Fibroblast of peridontal ligament (primary cell): ENCODE data around the gene VN1R4.
"Not testable (repeated sequence)": the region's sequence is repeated elsewhere in the genome, so short reads cannot be mapped to it uniquely, and the experiment has no call there.

Experiments used
- DNase-seq: peaks from one replicate; pipeline ENCODE4 v3.0.0-alpha.2; 2010; ENCODE audit errors: extremely low read depth

VN1R4 gene, protein sequence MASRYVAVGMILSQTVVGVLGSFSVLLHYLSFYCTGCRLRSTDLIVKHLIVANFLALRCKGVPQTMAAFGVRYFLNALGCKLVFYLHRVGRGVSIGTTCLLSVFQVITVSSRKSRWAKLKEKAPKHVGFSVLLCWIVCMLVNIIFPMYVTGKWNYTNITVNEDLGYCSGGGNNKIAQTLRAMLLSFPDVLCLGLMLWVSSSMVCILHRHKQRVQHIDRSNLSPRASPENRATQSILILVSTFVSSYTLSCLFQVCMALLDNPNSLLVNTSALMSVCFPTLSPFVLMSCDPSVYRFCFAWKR

GRCh38 chr19:53267623-53268022 is at the start of gene VN1R4:
TSS of gene VN1R4 (minus strand) at chr19:53267723. CDS start at chr19:53267665, 58 bp downstream.
- not testable (repeated sequence) for DNase-seq

DNA sequence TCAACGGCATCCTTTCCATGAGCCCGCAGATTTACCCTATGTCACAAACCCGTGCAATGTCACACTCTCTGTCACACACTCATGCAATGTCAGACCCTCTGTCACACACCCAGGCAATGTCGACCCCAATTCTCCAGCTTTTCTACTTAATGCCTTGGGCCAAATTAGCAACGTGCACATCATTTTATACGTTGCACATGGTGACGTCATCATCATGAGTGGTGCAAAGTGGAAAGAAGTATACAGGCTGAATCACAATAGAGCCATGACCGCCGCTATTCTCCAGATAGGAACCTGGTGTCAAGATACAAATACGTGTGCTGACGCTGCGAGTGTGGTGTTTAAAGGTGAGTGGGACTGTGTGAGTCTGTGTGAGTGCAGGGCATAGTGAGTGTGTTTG is 44.4 kb upstream of the VN1R4 start:
- no peak for DNase-seq

- no peak for DNase-seq
Observed at GRCh38 chr19:53311044-53311443, 43.5 kb upstream of the VN1R4 start.

- DNase-seq = peak; percentile 8
Observed at GRCh38 chr19:53308339-53308811, 40.9 kb upstream of the VN1R4 start.

DNA sequence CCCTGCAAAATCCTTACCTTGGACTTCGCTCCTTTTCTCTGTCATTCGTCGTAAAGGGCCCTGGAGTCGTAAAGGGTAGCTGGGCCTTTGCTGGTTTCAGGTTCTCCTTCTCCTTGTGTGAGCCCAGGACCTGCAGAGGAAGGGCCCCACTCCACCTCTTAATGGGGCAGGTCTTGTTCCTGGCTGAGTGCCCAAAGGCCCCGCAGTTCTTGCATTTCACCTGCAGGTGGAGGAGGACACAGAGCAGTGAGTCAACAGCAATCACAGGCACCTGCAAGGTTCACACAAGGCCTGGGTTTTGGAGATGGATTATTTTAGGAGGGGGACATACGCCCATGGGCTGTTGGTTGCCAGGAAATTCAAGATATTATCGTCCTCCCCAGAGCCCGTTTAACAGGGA is 33.8 kb upstream of the VN1R4 start:
- DNase-seq = not testable (repeated sequence)

DNA sequence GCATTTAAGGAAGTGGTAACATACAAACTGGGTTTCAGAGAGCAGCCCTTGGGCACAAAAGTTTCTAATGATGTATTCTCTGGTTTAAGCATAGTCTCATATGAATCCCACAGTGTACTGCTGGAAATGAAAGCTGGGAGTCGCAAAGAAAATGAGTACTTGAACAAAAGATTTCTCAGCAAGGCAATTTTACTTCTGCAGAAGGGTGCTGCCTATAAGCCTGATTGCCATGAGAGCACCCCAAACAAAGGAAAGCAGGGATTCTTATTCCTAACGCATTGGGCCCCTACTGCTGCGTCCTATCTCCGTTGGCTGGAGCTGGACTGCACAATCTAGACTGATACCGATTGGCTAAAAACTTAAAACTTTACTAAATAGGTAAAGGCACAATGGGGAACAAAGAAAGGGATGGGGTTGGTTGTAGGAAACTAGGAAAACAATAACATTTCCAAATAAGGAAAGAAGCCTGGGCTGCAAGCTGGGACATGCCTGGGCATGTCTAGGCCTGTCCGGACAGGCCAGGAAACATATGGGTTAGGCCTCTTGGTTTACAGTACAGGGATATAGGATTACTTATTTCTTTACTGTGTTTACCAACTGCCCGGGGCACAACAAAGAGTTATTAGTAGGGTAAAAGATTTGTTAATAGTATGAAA is 27.4 kb upstream of the VN1R4 start:
- DNase-seq = no peak

DNA sequence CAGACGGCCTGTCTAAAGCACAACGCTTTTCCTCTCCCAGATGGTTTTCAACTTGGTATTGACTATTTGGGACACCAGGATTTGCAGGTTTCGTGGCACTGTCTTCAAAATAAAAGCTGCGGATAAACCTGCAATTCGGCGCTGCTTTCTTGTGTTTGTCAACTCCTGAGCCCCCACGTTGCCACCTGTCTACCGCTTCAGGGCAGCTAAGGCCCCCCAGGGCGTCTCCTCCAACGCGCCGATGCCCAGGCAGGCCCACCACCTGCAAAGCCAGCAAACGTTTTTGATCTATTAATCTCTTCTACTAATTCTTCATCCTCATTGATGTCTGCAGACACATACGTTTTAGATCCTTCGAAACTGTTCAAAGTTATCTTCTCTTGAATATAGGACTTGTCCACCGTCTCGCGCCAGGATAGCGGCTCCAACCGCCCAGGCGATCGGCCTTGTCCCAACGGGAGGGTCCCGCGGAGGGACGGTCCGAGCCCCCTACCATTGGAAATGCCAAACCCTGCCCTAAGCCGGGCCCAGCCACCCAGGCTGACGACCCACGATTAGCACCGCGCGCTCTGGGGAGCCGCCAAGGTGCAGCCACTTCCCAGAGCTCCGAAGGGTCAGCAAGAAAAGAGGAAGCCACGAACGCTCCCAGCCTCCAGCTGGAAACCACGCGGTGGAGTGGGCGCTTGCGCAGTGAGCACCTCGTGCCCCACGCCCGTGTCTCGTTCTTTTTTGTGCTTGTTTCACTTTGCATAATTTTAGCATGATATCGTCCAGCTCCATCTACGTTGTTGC is 23.4 kb upstream of the VN1R4 start:
- no peak for DNase-seq

DNA sequence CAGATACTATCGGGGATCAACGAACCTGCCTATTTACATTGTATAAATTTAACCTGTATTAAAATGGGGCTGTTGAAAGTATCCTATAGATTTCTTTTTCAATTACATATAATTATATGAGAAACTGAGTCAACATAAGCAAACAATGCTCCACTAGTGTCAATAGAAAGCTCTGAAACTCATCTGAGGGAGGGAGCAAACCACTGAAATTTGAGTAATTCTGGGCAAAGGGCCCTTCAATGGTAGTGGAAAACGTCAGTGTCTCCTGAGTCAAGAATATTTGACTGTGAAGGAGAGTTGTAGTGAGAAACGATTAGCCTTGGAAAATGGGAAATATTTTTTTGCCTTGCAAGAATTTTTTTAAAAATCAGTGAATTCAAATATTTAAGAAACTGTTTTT is 17.6 kb upstream of the VN1R4 start:
- DNase-seq = no peak

GRCh38 chr19:53281947-53282346 is 14.4 kb upstream of the VN1R4 start:
- not testable (repeated sequence) for DNase-seq

DNA sequence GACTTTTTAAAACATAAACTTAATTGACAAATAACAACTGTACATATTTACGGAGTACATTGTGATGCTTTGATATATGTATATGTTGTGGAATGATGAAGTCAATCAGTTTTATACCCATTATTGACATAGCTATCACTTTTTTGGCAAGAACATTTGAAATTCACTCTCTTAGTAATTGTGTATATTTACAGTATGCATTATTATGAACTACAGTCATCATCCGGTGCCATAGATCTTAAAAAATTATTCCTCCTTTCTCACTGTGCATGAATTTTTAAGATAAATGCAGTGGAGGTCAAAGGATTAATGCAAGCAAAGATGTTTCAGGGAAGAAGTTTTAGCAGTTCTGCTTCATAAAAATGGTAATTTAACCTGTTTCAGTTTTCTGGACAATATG is 8.0 kb upstream of the VN1R4 start:
- DNase-seq = no peak

GRCh38 chr19:53272044-53272443 is 4.5 kb upstream of the VN1R4 start:
- no peak for DNase-seq

DNA sequence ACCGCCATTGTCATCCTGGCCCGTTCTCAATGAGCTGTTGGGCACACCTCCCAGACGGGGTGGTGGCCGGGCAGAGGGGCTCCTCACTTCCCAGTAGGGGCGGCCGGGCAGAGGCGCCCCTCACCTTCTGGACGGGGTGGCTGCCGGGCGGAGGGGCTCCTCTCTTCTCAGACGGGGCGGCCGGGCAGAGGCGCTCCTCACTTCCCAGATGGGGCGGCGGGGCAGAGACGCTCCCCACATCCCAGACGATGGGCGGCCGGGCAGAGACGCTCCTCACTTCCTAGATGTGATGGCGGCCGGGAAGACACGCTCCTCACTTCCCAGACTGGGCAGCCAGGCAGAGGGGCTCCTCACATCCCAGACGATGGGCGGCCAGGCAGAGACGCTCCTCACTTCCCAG is 2.3 kb upstream of the VN1R4 start:
- not testable (repeated sequence) for DNase-seq

- DNase-seq = not testable (repeated sequence)
Observed at GRCh38 chr19:53257715-53258342, 9.7 kb downstream of the VN1R4 start, which contains the start of gene VN1R2. TSS of gene VN1R2 (plus strand) at chr19:53258292. CDS start at chr19:53258376, 84 bp downstream.

DNA sequence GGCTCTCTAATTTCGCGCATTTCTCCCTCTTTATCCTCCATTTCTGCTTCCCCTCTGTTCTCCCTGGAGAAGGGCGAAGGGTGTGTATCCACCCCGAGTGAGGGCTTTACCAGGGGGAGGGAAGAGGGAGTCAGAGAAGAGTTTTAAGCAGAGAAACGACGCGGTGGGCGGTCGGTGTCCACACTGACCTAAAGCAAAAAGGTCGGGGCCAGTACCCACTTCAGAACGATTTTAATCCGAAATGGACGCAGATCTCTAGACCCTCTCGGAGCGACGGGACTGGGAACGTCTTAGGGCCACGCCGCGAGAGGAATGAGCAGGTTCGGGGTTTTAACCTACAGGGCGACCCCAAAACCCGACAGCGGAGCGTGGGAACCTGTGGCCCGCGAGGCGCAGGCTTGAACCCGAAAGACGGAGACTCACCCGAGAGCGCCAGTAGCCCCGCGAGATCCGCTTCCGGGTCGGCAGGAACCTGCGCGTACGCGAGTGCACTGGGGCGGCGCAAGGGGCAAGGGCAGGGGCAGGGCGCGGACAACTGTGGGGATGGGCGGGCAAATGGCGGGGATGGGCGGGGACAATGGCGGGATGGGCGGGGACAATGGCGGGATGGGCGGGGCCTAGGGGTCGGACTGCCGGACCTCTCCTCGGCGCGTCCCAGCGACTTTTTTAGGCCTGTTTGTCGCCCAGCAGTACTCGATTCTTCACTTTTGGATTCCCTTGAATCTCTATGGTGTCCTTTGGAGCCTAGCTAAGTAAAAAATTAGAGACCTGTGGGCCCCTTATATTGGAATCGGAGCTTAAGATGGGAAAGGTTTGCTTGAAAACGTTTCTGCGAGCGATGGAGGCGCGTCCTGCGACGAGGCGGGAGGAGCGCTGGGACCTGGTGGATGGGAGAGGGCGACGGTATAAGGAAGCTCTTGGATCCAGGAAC is 12.8 kb downstream of the VN1R4 start, which contains the start of gene ZNF677:
TSS of gene ZNF677 (minus strand) at position 463 of the 931 bp plus-strand sequence. CDS start 3,323 bp downstream, outside the sequence.
- DNase-seq = peak; percentile 81

DNA sequence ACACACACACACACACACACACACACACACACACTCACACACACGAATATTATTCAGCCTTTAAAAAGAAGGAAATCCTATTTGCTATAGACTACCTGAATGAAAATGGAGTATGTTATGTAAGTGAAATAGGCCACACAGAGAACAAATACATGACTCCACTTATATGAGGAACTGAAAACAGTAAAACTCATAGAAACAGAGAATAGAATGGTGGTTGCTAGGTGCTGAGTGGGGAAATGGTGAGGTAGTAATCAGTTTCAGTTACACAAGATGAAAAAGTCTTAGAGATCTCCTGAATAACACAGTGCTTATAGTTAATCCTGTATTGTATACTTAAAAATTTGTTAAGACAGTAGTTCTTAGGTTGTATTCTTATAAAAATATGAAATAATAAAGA is 21.0 kb downstream of the VN1R4 start:
- DNase-seq = no peak

DNA sequence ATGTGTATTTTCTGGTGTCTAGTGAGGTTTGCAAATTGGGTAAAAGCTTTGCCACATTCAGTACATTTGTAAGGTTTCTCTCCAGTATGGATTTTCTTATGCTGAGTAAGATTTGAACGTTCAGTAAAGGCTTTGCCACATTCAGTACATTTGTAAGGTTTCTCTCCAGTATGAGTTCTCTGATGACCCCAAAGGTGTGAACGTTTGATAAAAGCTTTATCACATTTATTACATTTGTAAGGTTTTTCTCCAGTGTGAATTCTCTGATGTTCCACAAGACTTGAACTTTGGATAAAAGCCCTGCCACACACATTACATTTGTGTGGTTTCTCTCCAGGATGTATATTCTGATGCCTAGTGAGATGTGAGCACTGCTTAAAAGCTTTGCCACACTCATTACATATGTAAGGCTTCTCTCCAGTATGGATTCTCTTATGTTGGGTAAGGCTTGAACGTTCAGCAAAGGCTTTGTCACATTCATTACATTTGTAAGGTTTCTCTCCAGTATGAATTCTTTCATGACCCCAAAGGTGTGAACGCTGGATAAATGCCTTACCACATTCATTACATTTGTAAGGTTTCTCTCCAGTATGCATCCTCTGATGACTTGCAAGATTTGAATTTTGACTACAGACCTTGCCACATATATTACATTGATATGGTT is 30.3 kb downstream of the VN1R4 start:
- no peak for DNase-seq

GRCh38 chr19:53224606-53225005 is 42.9 kb downstream of the VN1R4 start:
- DNase-seq = no peak

DNA sequence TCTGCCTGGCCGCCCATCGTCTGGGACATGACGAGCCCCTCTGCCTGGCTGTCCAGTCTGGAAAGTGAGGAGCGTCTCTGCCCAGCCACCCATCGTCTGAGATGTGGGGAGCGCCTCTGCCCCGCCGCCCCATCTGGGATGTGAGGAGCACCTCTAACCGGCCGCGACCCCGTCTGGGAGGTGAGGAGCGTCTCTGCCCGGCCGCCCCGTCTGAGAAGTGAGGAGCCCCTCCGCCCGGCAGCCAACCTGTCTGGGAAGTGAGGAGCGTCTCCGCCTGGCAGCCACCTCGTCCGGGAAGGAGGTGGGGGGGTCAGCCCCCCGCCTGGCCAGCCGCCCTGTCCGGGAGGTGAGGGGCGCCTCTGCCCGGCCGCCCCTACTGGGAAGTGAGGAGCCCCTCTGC is 44.8 kb downstream of the VN1R4 start:
- DNase-seq = not testable (repeated sequence)
